Left lung (tissue), 10 donors: ENCODE data around the gene TIMP3. TPM values are rescaled to one million over a fixed set of nuclear protein-coding genes. Genes with fewer than 3 reads are reported as not detected.

Source experiments
- ATAC-seq: fragments of 200-7000 bp; cut with Tn5 transposase; one replicate; pipeline ENCODE4 v1.9.1; 2020; ENCODE audit warnings: moderate library complexity
- DNase-seq, 4 donors: peaks; one replicate each; pipeline ENCODE4 v3.0.0-alpha.2; 2013 to 2020
- H3K27ac ChIP-seq, 2 donors: fragments of 200-600 bp; sonication (generic) in 1 of 2; one replicate each; pipeline versions ENCODE4 v1.5.0 to v1.8.0; 2020 to 2021
- H3K27me3 ChIP-seq, 2 donors: fragments of 200-600 bp; sonication (generic) in 1 of 2; one replicate each; pipeline versions ENCODE4 v1.5.0 to v1.8.0; 2020 to 2021
- H3K36me3 ChIP-seq, 2 donors: fragments of 200-600 bp; sonication (generic) in 1 of 2; one replicate each; pipeline versions ENCODE4 v1.5.0 to v1.8.0; 2020 to 2021
- H3K4me1 ChIP-seq, 2 donors: fragments of 200-600 bp; one replicate each; pipeline ENCODE4 v1.8.0; 2021
- H3K4me3 ChIP-seq, 2 donors: fragments of 200-600 bp; sonication (generic) in 1 of 2; one replicate each; pipeline versions ENCODE4 v1.5.0 to v1.8.0; 2020 to 2021; ENCODE audit warnings: mild to moderate bottlenecking in 1 of 2
- H3K9me3 ChIP-seq, 2 donors: fragments of 200-600 bp; sonication (generic) in 1 of 2; one replicate each; pipeline versions ENCODE4 v1.5.0 to v1.8.0; 2020 to 2021
- CTCF ChIP-seq, 2 donors: fragments of 200-600 bp; sonication (generic) in 1 of 2; IDR thresholded peaks; one replicate each; pipeline versions ENCODE4 v1.5.0 to v1.8.0; 2021; ENCODE audit warnings: antibody characterized with exemption in 2 of 2
- intact Hi-C, 2 donors: fragments of 100-400 bp; cut with DNase I; formaldehyde crosslinking; loops; one replicate each; pipeline versions ENCODE4 v1.11.2 to v1.14.2; 2022
- polyA plus RNA-seq, 6 donors: library from polyadenylated mRNA; unstranded; fragments of 120-200 nt; gene quantifications; one replicate each; pipeline ENCODE4 v1.2.1, GENCODE V29; 2013; ENCODE audit not compliant: insufficient read length in 6 of 6
- total RNA-seq, 2 donors: library from RNA; stranded (reverse); fragmentation: NEBNext Ultra II Directional; extraction: Animal tissue kit (Norgen Biotek cat#: 25700); gene quantifications; one replicate each; pipeline ENCODE4 v1.2.1, GENCODE V29; 2021
- donor health status: DM: no; HTN: yes; CAD: no.
- donor health status: DM: no; HTN: no; CAD: no.

TIMP3 gene
- total and polyA plus RNA-seq, 8 donors, result 146 to 308 (median 162) TPM

- H3K9me3 ChIP-seq, result no peaks in the 10 kb centered on the region
- intact Hi-C loops, result no loop called here
- no peak overlapping the region for H3K27ac ChIP-seq
- no peak overlapping the region for H3K4me3 ChIP-seq
- no peak for TF ChIP-seq CTCF (IDR thresholded peaks at IDR 0.05)
- no peaks in the 10 kb centered on the region for H3K36me3 ChIP-seq
- H3K4me1 ChIP-seq, result no peaks in the 10 kb centered on the region
- H3K27me3 ChIP-seq, result no peaks in the 10 kb centered on the region
- DNase-seq (peak in 1 of 4 donors; percentile 47), ATAC-seq (no peak)
Observed at GRCh38 chr22:32909581-32910428, 108.3 kb downstream of the TIMP3 start.

GRCh38 chr22:32910429-32910772, 108.9 kb downstream of the TIMP3 start:
- TF ChIP-seq CTCF (IDR thresholded peaks at IDR 0.05), result no peak
- peaks cover 0 to 3% of the 10 kb centered on the region in 2 donors for H3K9me3 ChIP-seq
- intact Hi-C loops, result no loop called here
- H3K36me3 ChIP-seq, result no peaks in the 10 kb centered on the region
- no peaks in the 10 kb centered on the region for H3K4me1 ChIP-seq
- DNase-seq, result no peak
- no peak for ATAC-seq
- H3K27ac ChIP-seq, result no peak overlapping the region
- H3K27me3 ChIP-seq, result no peaks in the 10 kb centered on the region
- H3K4me3 ChIP-seq, result no peak overlapping the region

DNA sequence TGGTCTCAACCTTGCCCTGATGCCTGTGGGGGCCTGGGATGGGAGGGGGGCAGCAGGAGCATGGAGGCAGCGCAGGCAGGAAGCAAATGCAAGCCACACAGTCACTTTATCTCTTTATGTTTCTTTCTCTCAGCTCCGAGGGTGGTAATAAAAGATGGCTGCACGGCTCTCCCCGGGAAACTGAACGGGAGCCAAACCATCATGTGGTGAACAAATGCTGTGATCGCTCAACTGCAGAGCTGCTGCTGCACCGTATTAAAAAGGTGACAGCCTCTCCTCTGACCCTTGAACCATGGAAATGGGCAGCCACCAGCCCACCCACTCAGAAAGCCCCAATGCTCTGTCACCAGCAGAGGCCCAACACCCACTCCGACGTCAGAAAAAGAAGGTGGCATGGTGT, 110.0 kb downstream of the TIMP3 start:
- Histone ChIP-seq H3K27me3 (no peaks in the 10 kb centered on the region), H3K9me3 (peaks cover 0 to 14% of the 10 kb centered on the region in 2 donors), H3K4me1 (no peaks in the 10 kb centered on the region), H3K27ac (no peak overlapping the region), H3K36me3 (no peaks in the 10 kb centered on the region), H3K4me3 (no peak overlapping the region)
- DNase-seq (peak in 1 of 4 donors; percentile 44), ATAC-seq (no peak)
- no peak for TF ChIP-seq CTCF (IDR thresholded peaks at IDR 0.05)
- intact Hi-C loops, result no loop called here
